H1 (cell line): ENCODE measurements around the gene SGSM1. TPM values are rescaled to one million over a fixed set of nuclear protein-coding genes. Genes with fewer than 3 reads are reported as not detected.

Source experiments
- ASH2L ChIP-seq: fragments of 200-600, 300-600 bp; sonication (generic); IDR thresholded peaks from one replicate; pipeline ENCODE4 v1.7.1; 2017; ENCODE audit warnings: low read length
- JUN ChIP-seq: IDR thresholded peaks from 2 replicates; pipeline ENCODE4 v1.6.1; 2011; ENCODE audit warnings: low read depth, mild to moderate bottlenecking, improper control_type of control experiment, low read length
- PHF8 ChIP-seq: fragments of 200-600 bp; sonication (generic); conservative IDR thresholded peaks from 2 replicates; pipeline ENCODE4 v1.7.1; 2012; ENCODE audit warnings: low read depth, mild to moderate bottlenecking, inconsistent platforms, low read length, moderate library complexity
- SP2 ChIP-seq: IDR thresholded peaks from 2 replicates; pipeline ENCODE4 v1.6.1; 2012; ENCODE audit warnings: mild to moderate bottlenecking, low read length, inconsistent platforms
- polyA plus RNA-seq, 7 experiments: library from polyadenylated mRNA; depleted of rRNA in 3 of 7; stranded (reverse) in 5 of 7; unstranded in 2 of 7; fragments of >200 nt in 5 of 7; fragments of 200-250 nt in 2 of 7; gene quantifications; 1 replicate in 5 of 7; 2 replicates in 1 of 7; 4 replicates in 1 of 7; pipeline versions ENCODE4 v1.2.1 to v1.2.3, GENCODE V29; 2011 to 2013; ENCODE audit warnings: missing spikeins in 2 of 7, mixed read lengths in 2 of 7
- total RNA-seq: library from RNA; stranded (reverse); fragmentation: NEBNext Ultra II Directional; extraction: Animal tissue kit (Norgen Biotek cat#: 25700); gene quantifications from 2 replicates; pipeline ENCODE4 v1.2.1, GENCODE V29; 2021

Gene SGSM1
- total and polyA plus RNA-seq, 2 of the 8 experiments (the other 6 are each of a cell fraction or from before 2014, with no cell fraction given) = 2.8 to 5.2 TPM

GRCh38 chr22:24962835-24963234, 156.8 kb downstream of the SGSM1 start (continued):
- TF ChIP-seq ASH2L (no peak), SP2 (no peak), JUN (no peak), PHF8 (no peak)
